ENCODE measurements around the gene INPP5A. TPM values are rescaled to one million over a fixed set of nuclear protein-coding genes. Genes with fewer than 3 reads are reported as not detected.
A peak's percentile ranks its signal among the peaks of the same experiment; 100 is the strongest.

INPP5A gene
- total and polyA plus RNA-seq, 2 of the 13 experiments (the other 11 are each of a cell fraction or from before 2014, with no cell fraction given), result 17.5 to 37.9 TPM

GRCh38 chr10:132591166-132591971, 53.8 kb downstream of the INPP5A start (continued):
- TF ChIP-seq ZHX2 (IDR thresholded peaks at IDR 0.05; ENCODE audit: low read depth) (no peak), ZHX2 (CRISPR knock-in tag; IDR thresholded peaks at IDR 0.05; ENCODE audit: borderline replicate concordance) (no peak), HNRNPUL1 (IDR thresholded peaks at IDR 0.05; ENCODE audit: low read depth, low read length) (no peak), TCF7 (IDR thresholded peaks at IDR 0.05; ENCODE audit: low read depth) (no peak; the same call in 1 of the 2 replicates), ATF6 (CRISPR knock-in tag; conservative IDR thresholded peaks at IDR 0.05) (no peak), ARNT (IDR thresholded peaks at IDR 0.05) (no peak), HOMEZ (CRISPR knock-in tag; IDR thresholded peaks at IDR 0.05; ENCODE audit: low read depth) (no peak), CCAR2 (optimal IDR thresholded peaks at IDR 0.05; ENCODE audit: low read depth, low read length) (no peak), ZNF792 (CRISPR knock-in tag; IDR thresholded peaks at IDR 0.05) (no peak), SNAPC5 (CRISPR knock-in tag; IDR thresholded peaks at IDR 0.05; ENCODE audit: borderline replicate concordance) (no peak), SMAD3 (CRISPR knock-in tag; IDR thresholded peaks at IDR 0.05) (no peak), IRF2 (CRISPR knock-in tag; IDR thresholded peaks at IDR 0.05) (peak; percentile 39; the same call in 1 of the 2 replicates), ZSCAN25 (CRISPR knock-in tag; IDR thresholded peaks at IDR 0.05) (0 out of 2 replicates have a peak, but pooled peaks have one; percentile 34), EED (CRISPR knock-in tag; IDR thresholded peaks at IDR 0.05) (no peak), ZBTB3 (CRISPR knock-in tag; IDR thresholded peaks at IDR 0.05; ENCODE audit: borderline replicate concordance, low read depth) (peak; percentile 40; the same call in 1 of the 2 replicates), ZNF574 (CRISPR knock-in tag; IDR thresholded peaks at IDR 0.05) (peak; percentile 40; the same call in 1 of the 2 replicates)

Data from HepG2 (cell line).